Activated CD4-positive, alpha-beta T cell treated with anti-CD3 and anti-CD28 coated beads, Interleukin-2, amount 10 ng/mL, durations not matched to agents 24 days and 14 days (primary cell): ENCODE data around the gene FAM76B. TPM values are rescaled to one million over a fixed set of nuclear protein-coding genes. Genes with fewer than 3 reads are reported as not detected.

Experiments
- DNase-seq: peaks from one replicate; pipeline ENCODE4 v3.0.0; 2022
- H3K27ac Mint-ChIP-seq: one replicate; pipeline ENCODE4 v1.8.0; 2022; ENCODE audit warnings: mild to moderate bottlenecking, mixed read lengths
- H3K27me3 Mint-ChIP-seq: one replicate; pipeline ENCODE4 v1.8.0; 2022; ENCODE audit warnings: mixed read lengths
- H3K36me3 Mint-ChIP-seq: one replicate; pipeline ENCODE4 v1.8.0; 2022; ENCODE audit warnings: low read depth, mild to moderate bottlenecking, mixed read lengths
- H3K4me1 Mint-ChIP-seq: one replicate; pipeline ENCODE4 v1.8.0; 2021; ENCODE audit warnings: mixed read lengths
- H3K4me3 Mint-ChIP-seq: one replicate; pipeline ENCODE4 v1.8.0; 2022; ENCODE audit warnings: mild to moderate bottlenecking, moderate library complexity, mixed read lengths
- H3K9me3 Mint-ChIP-seq: one replicate; pipeline ENCODE4 v1.8.0; 2021; ENCODE audit warnings: mixed read lengths
- intact Hi-C: fragments of 100-400 bp; cut with micrococcal nuclease; formaldehyde crosslinking; loops from one replicate; pipeline ENCODE4 v1.15.1; 2023
- total RNA-seq: library from RNA; stranded (reverse); gene quantifications from 2 replicates; pipeline ENCODE4 v1.2.3, GENCODE V29; 2022

FAM76B gene
- total RNA-seq, 1 donor from 2014 or later, result 43.0 TPM

GRCh38 chr11:95736355-95736754, 53.2 kb downstream of the FAM76B start:
- no peak for DNase-seq
- Mint-ChIP-seq H3K4me1 (peaks cover 11% of the 10 kb centered on the region), H3K4me3 (no peak overlapping the region), H3K27ac (no peak overlapping the region), H3K9me3 (peaks cover 7% of the 10 kb centered on the region), H3K27me3 (peaks cover 2% of the 10 kb centered on the region), H3K36me3 (no peaks in the 10 kb centered on the region)
- intact Hi-C loops, result no loop called here

- H3K27ac Mint-ChIP-seq, result peak overlapping the region; percentile 31
- no peak for DNase-seq
- H3K9me3 Mint-ChIP-seq, result peaks cover 11% of the 10 kb centered on the region
- intact Hi-C loops, result no loop called here
- H3K27me3 Mint-ChIP-seq, result peaks cover 3% of the 10 kb centered on the region
- H3K4me3 Mint-ChIP-seq, result no peak overlapping the region
- H3K4me1 Mint-ChIP-seq, result peaks cover 11% of the 10 kb centered on the region
- no peaks in the 10 kb centered on the region for H3K36me3 Mint-ChIP-seq
These were observed 55.5 kb downstream of the FAM76B start for GRCh38 chr11:95734009-95734572.

GRCh38 chr11:95732930-95733602, 56.5 kb downstream of the FAM76B start:
- DNase-seq, result no peak
- intact Hi-C loops, result no loop called here
- Mint-ChIP-seq H3K36me3 (no peaks in the 10 kb centered on the region), H3K9me3 (peaks cover 11% of the 10 kb centered on the region), H3K27ac (no peak overlapping the region), H3K4me3 (no peak overlapping the region), H3K27me3 (peaks cover 5% of the 10 kb centered on the region), H3K4me1 (peaks cover 11% of the 10 kb centered on the region)

- Mint-ChIP-seq H3K4me1 (peaks cover 9% of the 10 kb centered on the region), H3K4me3 (no peak overlapping the region), H3K27me3 (peaks cover 13% of the 10 kb centered on the region), H3K27ac (no peak overlapping the region), H3K9me3 (peaks cover 11% of the 10 kb centered on the region), H3K36me3 (no peaks in the 10 kb centered on the region)
- intact Hi-C loops, result no loop called here
- no peak for DNase-seq
These were observed 60.1 kb downstream of the FAM76B start for GRCh38 chr11:95729462-95729861.

GRCh38 chr11:95728790-95729189, 60.8 kb downstream of the FAM76B start:
- H3K36me3 Mint-ChIP-seq, result no peaks in the 10 kb centered on the region
- peaks cover 3% of the 10 kb centered on the region for H3K4me1 Mint-ChIP-seq
- no peak overlapping the region for H3K4me3 Mint-ChIP-seq
- intact Hi-C loops, result no loop called here
- no peak for DNase-seq
- H3K27ac Mint-ChIP-seq, result no peak overlapping the region
- peaks cover 13% of the 10 kb centered on the region for H3K27me3 Mint-ChIP-seq
- H3K9me3 Mint-ChIP-seq, result peaks cover 11% of the 10 kb centered on the region

- intact Hi-C loops, result no loop called here
- no peak for DNase-seq
- Mint-ChIP-seq H3K4me3 (no peak overlapping the region), H3K9me3 (peaks cover 11% of the 10 kb centered on the region), H3K27ac (no peak overlapping the region), H3K27me3 (peaks cover 13% of the 10 kb centered on the region), H3K4me1 (no peaks in the 10 kb centered on the region), H3K36me3 (no peaks in the 10 kb centered on the region)
These were observed 61.5 kb downstream of the FAM76B start for GRCh38 chr11:95728094-95728493.

GRCh38 chr11:95727620-95728019, 62.0 kb downstream of the FAM76B start:
- Mint-ChIP-seq H3K9me3 (peaks cover 11% of the 10 kb centered on the region), H3K27ac (no peak overlapping the region), H3K27me3 (peaks cover 13% of the 10 kb centered on the region), H3K36me3 (no peaks in the 10 kb centered on the region), H3K4me1 (no peaks in the 10 kb centered on the region), H3K4me3 (no peak overlapping the region)
- intact Hi-C loops, result no loop called here
- DNase-seq, result no peak

- intact Hi-C loops, result no loop called here
- Mint-ChIP-seq H3K4me3 (no peak overlapping the region), H3K27me3 (peaks cover 13% of the 10 kb centered on the region), H3K27ac (no peak overlapping the region), H3K9me3 (peaks cover 11% of the 10 kb centered on the region), H3K4me1 (no peaks in the 10 kb centered on the region), H3K36me3 (no peaks in the 10 kb centered on the region)
- no peak for DNase-seq
These were observed 62.5 kb downstream of the FAM76B start for GRCh38 chr11:95727111-95727510.

- Mint-ChIP-seq H3K27ac (no peak overlapping the region), H3K27me3 (peaks cover 13% of the 10 kb centered on the region), H3K4me1 (peaks cover 4% of the 10 kb centered on the region), H3K9me3 (no peaks in the 10 kb centered on the region), H3K4me3 (no peak overlapping the region), H3K36me3 (no peaks in the 10 kb centered on the region)
- DNase-seq, result no peak
- intact Hi-C loops, result no loop called here
These were observed 64.4 kb downstream of the FAM76B start for GRCh38 chr11:95725196-95725595.

GRCh38 chr11:95723361-95723942, 66.1 kb downstream of the FAM76B start:
- H3K4me1 Mint-ChIP-seq, result peaks cover 5% of the 10 kb centered on the region
- DNase-seq, result no peak

GRCh38 chr11:95720195-95720594, 69.4 kb downstream of the FAM76B start:
- Mint-ChIP-seq H3K27me3 (peaks cover under 1% of the 10 kb centered on the region), H3K4me1 (peaks cover 23% of the 10 kb centered on the region), H3K27ac (no peak overlapping the region), H3K9me3 (no peaks in the 10 kb centered on the region), H3K4me3 (no peak overlapping the region), H3K36me3 (no peaks in the 10 kb centered on the region)
- intact Hi-C loops, result no loop called here
- no peak for DNase-seq

More at GRCh38 chr11:95723361-95723942, 66.1 kb downstream of the FAM76B start:
- H3K9me3 Mint-ChIP-seq, result no peaks in the 10 kb centered on the region
- no peak overlapping the region for H3K4me3 Mint-ChIP-seq
- no peaks in the 10 kb centered on the region for H3K36me3 Mint-ChIP-seq
- H3K27ac Mint-ChIP-seq, result no peak overlapping the region
- intact Hi-C loops, result no loop called here
- H3K27me3 Mint-ChIP-seq, result peaks cover 11% of the 10 kb centered on the region

Other genes with a start within 250 kb of the FAM76B start
- gene CEP57, start 716 bp upstream of the FAM76B start, total RNA-seq, result 75.7 and 87.6 TPM in 2 replicates
- 37.5 and 38.4 TPM in 2 replicates for gene MTMR2, start 134.3 kb upstream of the FAM76B start, total RNA-seq